Transverse colon (tissue), 4 donors: Measurements from ENCODE around the gene RSF1. TPM values are rescaled to one million over a fixed set of nuclear protein-coding genes. Genes with fewer than 3 reads are reported as not detected.

ENCODE experiments used
- DNase-seq: peaks from one replicate; pipeline ENCODE4 v3.0.0-alpha.2; 2019
- H3K27ac ChIP-seq, 4 donors: fragments of 200-600 bp; sonication (generic); 2 replicates each; pipeline ENCODE4 v1.5.1; 2016 to 2018; ENCODE audit warnings: inconsistent platforms in 4 of 4
- H3K27me3 ChIP-seq: fragments of 200-600 bp; sonication (generic); 2 replicates; pipeline ENCODE4 v1.5.1; 2017; ENCODE audit warnings: inconsistent platforms
- H3K36me3 ChIP-seq, 4 donors: fragments of 200-600 bp; sonication (generic); 2 replicates each; pipeline ENCODE4 v1.5.1; 2017 to 2019; ENCODE audit warnings: inconsistent platforms in 4 of 4
- H3K4me1 ChIP-seq, 4 donors: fragments of 200-600 bp; sonication (generic); 2 replicates each; pipeline ENCODE4 v1.5.1; 2017 to 2020; ENCODE audit warnings: inconsistent platforms in 4 of 4
- H3K4me3 ChIP-seq, 4 donors: fragments of 200-600 bp; sonication (generic); 1 replicate in 1 of 4; 2 replicates in 3 of 4; pipeline versions ENCODE4 v1.5.1 to v1.6.1; 2017 to 2019; ENCODE audit warnings: inconsistent platforms in 4 of 4
- H3K9me3 ChIP-seq, 2 donors: fragments of 200-600 bp; sonication (generic); 2 replicates each; pipeline ENCODE4 v1.5.1; 2017 to 2019; ENCODE audit warnings: inconsistent platforms in 2 of 2
- EP300 ChIP-seq: sonication (generic); formaldehyde crosslinking; IDR thresholded peaks from one replicate; pipeline ENCODE4 v1.6.1; 2017; ENCODE audit warnings: antibody characterized with exemption, low read depth
- POLR2A ChIP-seq: fragments of 450-650 bp; IDR thresholded peaks from one replicate; pipeline ENCODE4 v1.6.1; 2016; ENCODE audit warnings: antibody characterized with exemption, mild to moderate bottlenecking, moderate library complexity
- POLR2AphosphoS5 ChIP-seq, 3 donors: sonication (generic); formaldehyde crosslinking; IDR thresholded peaks; one replicate each; pipeline ENCODE4 v1.6.1; 2016; ENCODE audit warnings: antibody characterized with exemption in 3 of 3
- WGBS, 2 donors: methylation state at CpG; one replicate each; pipeline ENCODE4 v1.1.5; 2018; ENCODE audit warnings: low coverage in 1 of 2; 5-methylcytosine and 5-hydroxymethylcytosine counted together
- in situ Hi-C, 4 donors: fragments of 200-750 bp; cut with MboI; loops; one replicate each; pipeline versions ENCODE4 v1.15.0 to v1.15.1; 2017; ENCODE audit warnings: low sequenced_read_pairs in 3 of 4, low pct_ligation_motif_present in 1 of 4, low pct_unique_long_range_greater_than_20kb in 1 of 4
- intact Hi-C: fragments of 100-400 bp; cut with DNase I; formaldehyde crosslinking; loops from one replicate; pipeline ENCODE4 v1.15.1; 2023; ENCODE audit warnings: low total_unique reads
- total RNA-seq, 4 donors: library from RNA; depleted of rRNA; stranded (reverse); fragments of >200 nt; gene quantifications; one replicate each; pipeline ENCODE4 v1.1.0, GENCODE V29; 2016
- TF ChIP-seq, protein P1 (sequence below), 5 experiments: fragments of 200-600 bp in 3 of 5; fragments of 450-650 bp in 2 of 5; sonication (generic) in 3 of 5; IDR thresholded peaks; 1 replicate in 2 of 5; 2 replicates in 3 of 5; pipeline ENCODE4 v1.5.1; 2016 to 2017; ENCODE audit warnings: antibody characterized with exemption in 5 of 5, inconsistent platforms in 3 of 5, mild to moderate bottlenecking in 2 of 5, moderate library complexity in 1 of 5

The RSF1 gene
- total RNA-seq, 4 donors from 2014 or later, result 45.6 to 72.8 (median 58.1) TPM

DNA sequence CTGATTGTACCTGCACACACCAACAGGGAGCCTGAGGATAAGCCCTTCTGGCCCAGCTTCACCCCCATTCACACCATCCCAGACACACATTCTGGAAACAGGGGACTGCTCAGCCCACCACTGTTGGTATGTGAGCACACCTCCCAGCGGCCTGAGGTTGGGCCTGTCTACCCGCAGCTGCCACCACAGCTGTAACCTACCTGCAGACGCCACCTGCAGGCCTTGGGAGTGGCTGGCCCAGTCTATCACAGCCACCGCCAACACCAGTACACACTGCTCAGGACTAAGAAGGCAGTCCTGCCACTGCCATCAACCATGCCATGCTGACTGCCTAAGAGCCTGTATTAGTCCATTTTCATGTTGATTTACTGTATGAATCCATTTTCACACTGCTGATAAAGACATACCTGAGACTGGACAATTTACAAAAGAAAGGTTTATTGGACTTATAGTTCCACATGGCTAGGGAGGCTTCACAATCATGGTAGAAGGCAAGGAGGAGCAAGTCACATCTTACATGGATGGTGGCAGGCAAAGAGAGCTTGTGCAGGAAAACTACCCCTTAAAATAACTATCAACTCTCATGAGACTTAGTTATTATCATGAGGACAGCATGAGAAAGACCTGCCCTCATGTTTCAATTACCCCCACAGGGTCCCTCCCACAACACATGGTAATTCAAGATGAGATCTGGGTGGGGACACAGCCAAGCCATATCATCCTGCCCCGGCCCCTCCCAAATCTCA is 30.6 kb downstream of the RSF1 start:
- peaks cover 0 to 13% (median 0%) of the 10 kb centered on the region in 4 donors for H3K4me1 ChIP-seq
- in situ Hi-C loops (no loop called here), intact Hi-C loops (no loop called here)
- no peaks in the 10 kb centered on the region for H3K9me3 ChIP-seq
- no peaks in the 10 kb centered on the region for H3K36me3 ChIP-seq
- no peak overlapping the region for H3K4me3 ChIP-seq
- 100% methylated on average over 1 to 2 of the region's 5 CpGs for WGBS, 2 donors
- no peak for DNase-seq
- H3K27me3 ChIP-seq, result no peaks in the 10 kb centered on the region
- no peak for TF ChIP-seq POLR2AphosphoS5 (IDR thresholded peaks at IDR 0.05)
- H3K27ac ChIP-seq, result no peak overlapping the region

DNA sequence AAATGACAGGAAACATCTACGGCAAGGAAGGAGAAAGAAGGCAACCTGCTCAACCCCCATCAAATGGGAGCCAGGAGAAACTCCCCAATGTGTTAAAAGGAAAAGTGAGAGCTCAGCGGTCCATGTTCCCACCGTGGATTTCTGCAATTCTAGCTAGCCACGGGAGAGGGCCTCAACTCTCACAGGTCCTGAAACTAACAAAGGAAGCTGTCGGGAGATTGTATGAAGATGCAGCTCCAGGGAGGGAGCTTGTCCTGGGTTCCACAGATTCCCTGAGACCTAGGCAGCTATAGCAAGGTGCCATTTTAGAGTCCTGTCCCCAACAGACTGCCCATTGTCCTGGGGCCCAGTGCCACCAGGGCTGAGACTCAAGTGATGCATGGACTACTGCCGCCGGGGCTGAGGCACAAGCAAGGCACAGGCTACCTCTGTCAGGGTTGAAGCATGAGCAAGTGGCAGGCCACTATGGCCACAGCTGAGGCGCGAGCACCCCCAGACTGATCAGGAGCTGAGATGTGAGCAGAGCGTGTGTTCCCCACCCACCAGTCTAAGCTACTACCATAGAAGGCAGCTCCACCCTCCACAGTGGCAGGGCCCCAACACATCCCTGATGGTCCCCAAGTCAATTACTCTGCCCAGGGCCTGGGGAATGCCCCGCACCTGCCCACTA is 31.3 kb downstream of the RSF1 start:
- in situ Hi-C loops, result no loop called here
- H3K4me3 ChIP-seq, result no peak overlapping the region
- H3K4me1 ChIP-seq, result peaks cover 0 to 18% (median 0%) of the 10 kb centered on the region in 4 donors
- TF ChIP-seq POLR2A, result no peak
- TF ChIP-seq POLR2AphosphoS5 (IDR thresholded peaks at IDR 0.05), result no peak
- H3K27me3 ChIP-seq, result no peaks in the 10 kb centered on the region
- H3K36me3 ChIP-seq, result no peaks in the 10 kb centered on the region
- H3K27ac ChIP-seq, result no peak overlapping the region
- intact Hi-C loops, result no loop called here
- WGBS, 2 donors, result 90% methylated on average over 10 of the region's 11 CpGs; no CpG with 5 or more reads in 1 of the 2 donors
- H3K9me3 ChIP-seq, result no peaks in the 10 kb centered on the region
- DNase-seq, result no peak

DNA sequence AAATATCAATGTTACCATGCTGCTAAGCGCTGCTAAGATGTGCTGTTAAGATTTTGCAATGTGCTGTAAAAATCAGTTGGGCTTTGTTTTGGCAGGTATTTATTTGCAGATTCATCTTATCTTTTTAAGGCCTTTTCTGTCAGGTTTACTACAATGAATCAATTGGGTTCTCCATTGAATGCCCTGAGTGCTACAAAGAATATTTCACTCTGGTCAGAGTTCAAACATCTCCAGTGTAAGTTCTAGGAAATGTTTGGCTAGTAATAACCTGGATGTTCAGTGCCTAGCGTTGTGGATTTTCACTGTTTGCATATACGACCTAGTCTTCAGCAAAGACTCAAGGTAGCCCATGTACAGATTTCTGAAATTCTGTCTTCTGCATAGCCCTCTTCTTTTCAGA is 36.0 kb downstream of the RSF1 start:
- H3K27me3 ChIP-seq, result no peaks in the 10 kb centered on the region
- in situ Hi-C loops, result no loop called here
- intact Hi-C loops, result no loop called here
- H3K4me3 ChIP-seq, result no peak overlapping the region
- H3K36me3 ChIP-seq, result no peaks in the 10 kb centered on the region
- H3K4me1 ChIP-seq, result peaks cover 0 to 18% (median 0%) of the 10 kb centered on the region in 4 donors
- no peak for TF ChIP-seq POLR2A
- no peak for TF ChIP-seq POLR2AphosphoS5 (IDR thresholded peaks at IDR 0.05)
- TF ChIP-seq, protein P1, sequence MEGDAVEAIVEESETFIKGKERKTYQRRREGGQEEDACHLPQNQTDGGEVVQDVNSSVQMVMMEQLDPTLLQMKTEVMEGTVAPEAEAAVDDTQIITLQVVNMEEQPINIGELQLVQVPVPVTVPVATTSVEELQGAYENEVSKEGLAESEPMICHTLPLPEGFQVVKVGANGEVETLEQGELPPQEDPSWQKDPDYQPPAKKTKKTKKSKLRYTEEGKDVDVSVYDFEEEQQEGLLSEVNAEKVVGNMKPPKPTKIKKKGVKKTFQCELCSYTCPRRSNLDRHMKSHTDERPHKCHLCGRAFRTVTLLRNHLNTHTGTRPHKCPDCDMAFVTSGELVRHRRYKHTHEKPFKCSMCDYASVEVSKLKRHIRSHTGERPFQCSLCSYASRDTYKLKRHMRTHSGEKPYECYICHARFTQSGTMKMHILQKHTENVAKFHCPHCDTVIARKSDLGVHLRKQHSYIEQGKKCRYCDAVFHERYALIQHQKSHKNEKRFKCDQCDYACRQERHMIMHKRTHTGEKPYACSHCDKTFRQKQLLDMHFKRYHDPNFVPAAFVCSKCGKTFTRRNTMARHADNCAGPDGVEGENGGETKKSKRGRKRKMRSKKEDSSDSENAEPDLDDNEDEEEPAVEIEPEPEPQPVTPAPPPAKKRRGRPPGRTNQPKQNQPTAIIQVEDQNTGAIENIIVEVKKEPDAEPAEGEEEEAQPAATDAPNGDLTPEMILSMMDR (IDR thresholded peaks at IDR 0.05), result no peak
- H3K9me3 ChIP-seq, result no peaks in the 10 kb centered on the region
- no peak for DNase-seq
- WGBS, 2 donors, result 67 to 74% methylated on average over 1 to 3 of the region's 3 CpGs
- no peak overlapping the region for H3K27ac ChIP-seq

DNA sequence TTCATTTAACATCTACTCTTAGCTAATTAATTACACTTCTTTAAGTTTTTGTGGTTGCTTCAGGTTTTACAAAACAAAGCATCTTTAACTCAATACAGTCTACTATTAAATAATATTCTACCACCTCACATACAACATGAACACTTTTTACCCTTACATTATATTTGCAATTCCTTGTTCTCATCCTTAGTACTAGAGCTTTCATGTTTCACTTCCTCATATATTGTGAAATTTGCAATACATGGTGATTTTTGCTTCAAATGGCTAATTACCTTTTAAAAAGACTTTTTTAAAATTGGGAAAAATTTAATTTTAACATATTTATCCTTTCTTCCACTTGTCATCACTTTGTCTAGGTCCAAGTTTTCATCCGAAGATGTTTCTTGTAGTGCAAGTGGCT is 37.5 kb downstream of the RSF1 start:
- Histone ChIP-seq H3K9me3 (no peaks in the 10 kb centered on the region), H3K4me3 (no peak overlapping the region), H3K27me3 (no peaks in the 10 kb centered on the region), H3K36me3 (no peaks in the 10 kb centered on the region), H3K27ac (no peak overlapping the region), H3K4me1 (peaks cover 0 to 18% (median 0%) of the 10 kb centered on the region in 4 donors)
- in situ Hi-C loops (no loop called here), intact Hi-C loops (no loop called here)
- TF ChIP-seq EP300 (no peak), POLR2AphosphoS5 (IDR thresholded peaks at IDR 0.05) (no peak), POLR2A (no peak)
- TF ChIP-seq, protein P1 (IDR thresholded peaks at IDR 0.05), result no peak
- DNase-seq, result no peak
- 94 to 100% methylated on average over 1 of the region's 1 CpG for WGBS, 2 donors

DNA sequence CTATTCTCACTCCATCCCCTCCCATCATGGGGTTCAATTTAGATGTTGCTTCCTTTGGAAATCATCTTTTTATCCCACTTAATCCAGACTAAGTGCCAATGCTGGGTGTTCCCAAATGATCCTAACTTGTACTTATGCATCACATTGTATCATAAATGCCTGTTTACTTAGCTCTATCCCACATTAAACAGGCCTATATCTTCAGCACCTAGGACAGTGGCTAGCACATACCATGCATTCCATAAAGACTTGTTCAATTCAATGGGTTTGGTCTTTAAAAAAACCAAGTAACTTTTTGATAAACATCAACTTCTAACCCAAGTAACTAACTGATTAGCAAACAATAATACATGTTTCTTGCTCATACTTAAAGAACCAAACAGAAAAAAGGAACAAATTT is 40.6 kb downstream of the RSF1 start:
- in situ Hi-C loops, result no loop called here
- Histone ChIP-seq H3K9me3 (no peaks in the 10 kb centered on the region), H3K27me3 (no peaks in the 10 kb centered on the region), H3K4me3 (no peak overlapping the region), H3K27ac (no peak overlapping the region), H3K4me1 (peaks cover 0 to 9% (median 0%) of the 10 kb centered on the region in 4 donors), H3K36me3 (no peaks in the 10 kb centered on the region)
- TF ChIP-seq POLR2AphosphoS5 (IDR thresholded peaks at IDR 0.05) (no peak), POLR2A (no peak), EP300 (no peak)
- TF ChIP-seq, protein P1 (IDR thresholded peaks at IDR 0.05), result no peak
- intact Hi-C loops, result no loop called here
- no peak for DNase-seq
